ENCODE data around the gene MAP2. TPM values are rescaled to one million over a fixed set of nuclear protein-coding genes. Genes with fewer than 3 reads are reported as not detected.

MAP2 gene
- total RNA-seq, 1 donor from 2014 or later: 58.1 TPM

DNA sequence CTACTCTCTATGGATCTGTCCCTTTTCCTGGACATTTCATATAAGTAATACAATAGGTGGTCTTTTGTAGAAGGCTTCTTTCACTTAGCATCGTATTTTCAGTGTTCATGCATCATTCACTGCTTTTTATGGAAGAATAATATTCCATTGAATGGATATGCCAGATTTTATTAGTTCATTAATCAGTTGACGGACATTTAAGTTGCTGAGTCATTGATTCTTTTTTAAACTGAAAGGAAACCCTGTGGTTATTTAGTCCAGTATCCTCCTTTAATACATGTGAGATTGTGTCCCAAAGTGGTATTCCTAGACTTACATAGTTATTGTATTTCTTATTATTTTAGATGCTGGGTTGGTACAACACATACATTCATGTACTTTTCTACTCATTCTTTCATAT, 185.7 kb downstream of the MAP2 start:
- TF ChIP-seq, protein P1, sequence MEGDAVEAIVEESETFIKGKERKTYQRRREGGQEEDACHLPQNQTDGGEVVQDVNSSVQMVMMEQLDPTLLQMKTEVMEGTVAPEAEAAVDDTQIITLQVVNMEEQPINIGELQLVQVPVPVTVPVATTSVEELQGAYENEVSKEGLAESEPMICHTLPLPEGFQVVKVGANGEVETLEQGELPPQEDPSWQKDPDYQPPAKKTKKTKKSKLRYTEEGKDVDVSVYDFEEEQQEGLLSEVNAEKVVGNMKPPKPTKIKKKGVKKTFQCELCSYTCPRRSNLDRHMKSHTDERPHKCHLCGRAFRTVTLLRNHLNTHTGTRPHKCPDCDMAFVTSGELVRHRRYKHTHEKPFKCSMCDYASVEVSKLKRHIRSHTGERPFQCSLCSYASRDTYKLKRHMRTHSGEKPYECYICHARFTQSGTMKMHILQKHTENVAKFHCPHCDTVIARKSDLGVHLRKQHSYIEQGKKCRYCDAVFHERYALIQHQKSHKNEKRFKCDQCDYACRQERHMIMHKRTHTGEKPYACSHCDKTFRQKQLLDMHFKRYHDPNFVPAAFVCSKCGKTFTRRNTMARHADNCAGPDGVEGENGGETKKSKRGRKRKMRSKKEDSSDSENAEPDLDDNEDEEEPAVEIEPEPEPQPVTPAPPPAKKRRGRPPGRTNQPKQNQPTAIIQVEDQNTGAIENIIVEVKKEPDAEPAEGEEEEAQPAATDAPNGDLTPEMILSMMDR (IDR thresholded peaks at IDR 0.05; ENCODE audit: insufficient read depth, low read length, poor library complexity, severe bottlenecking): no peak
- no peaks in the 10 kb centered on the region for H3K36me3 ChIP-seq (ENCODE audit: control insufficient read depth, insufficient read depth, low read length)
- H3K27me3 ChIP-seq (ENCODE audit: control insufficient read depth, insufficient read depth, low read length): no peaks in the 10 kb centered on the region
- no peak overlapping the region for H3K4me3 ChIP-seq (ENCODE audit: low read depth, low read length)
- no peak for DNase-seq (ENCODE audit: low read depth)

DNA sequence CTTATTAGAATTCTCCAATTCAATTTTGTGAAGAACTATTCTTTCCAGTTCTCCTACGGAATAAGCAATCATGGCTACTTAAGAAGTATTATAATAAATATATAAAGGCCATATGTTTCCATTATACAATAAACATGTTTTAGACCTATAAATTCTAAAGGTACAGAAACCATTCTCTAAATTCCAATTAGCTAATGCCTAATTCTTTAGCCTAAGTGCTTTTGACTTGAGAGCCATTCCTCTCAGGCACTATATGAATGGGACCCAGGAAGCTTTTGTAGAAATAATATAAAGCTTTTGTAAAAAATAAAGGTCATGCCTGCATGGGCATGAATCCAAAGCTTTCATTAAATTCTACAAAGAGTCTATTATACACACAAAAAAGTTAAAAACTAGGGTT, 186.8 kb downstream of the MAP2 start:
- no peaks in the 10 kb centered on the region for H3K27me3 ChIP-seq (ENCODE audit: control insufficient read depth, insufficient read depth, low read length)
- TF ChIP-seq, protein P1 (IDR thresholded peaks at IDR 0.05; ENCODE audit: insufficient read depth, low read length, poor library complexity, severe bottlenecking): no peak
- no peak for DNase-seq (ENCODE audit: low read depth)
- no peak overlapping the region for H3K4me3 ChIP-seq (ENCODE audit: low read depth, low read length)
- no peaks in the 10 kb centered on the region for H3K36me3 ChIP-seq (ENCODE audit: control insufficient read depth, insufficient read depth, low read length)

DNA sequence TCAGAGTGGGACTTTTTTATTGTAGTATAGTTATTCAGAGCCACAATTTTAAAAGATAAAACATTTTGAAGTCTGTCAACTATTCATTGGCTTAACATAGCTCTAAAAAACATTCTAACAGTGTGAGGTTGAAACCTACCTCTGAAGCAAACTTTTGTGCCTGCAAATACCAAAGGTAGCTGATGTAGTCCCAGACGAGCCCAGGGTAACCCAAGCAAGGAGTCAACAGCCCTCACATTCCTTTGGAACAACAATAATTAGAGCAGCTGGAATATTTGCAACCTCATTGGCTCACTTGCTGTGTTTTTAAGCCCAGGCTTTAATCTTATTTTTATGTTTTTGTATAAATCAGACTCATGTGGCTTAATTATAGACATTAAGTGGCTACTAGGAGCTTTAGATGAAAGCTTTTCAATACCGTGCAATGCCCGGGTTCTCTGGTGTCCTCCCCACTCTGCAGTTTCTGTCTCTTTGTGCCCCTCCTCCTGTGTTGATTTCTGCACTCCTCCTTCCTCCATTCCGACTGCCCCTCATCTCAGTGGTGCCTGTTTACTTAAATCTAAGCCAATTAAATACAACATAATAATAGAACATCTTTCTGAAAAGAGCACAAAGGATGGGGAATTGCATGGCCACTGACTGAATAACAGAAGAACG, 189.9 kb downstream of the MAP2 start:
- H3K36me3 ChIP-seq (ENCODE audit: control insufficient read depth, insufficient read depth, low read length): no peaks in the 10 kb centered on the region
- no peaks in the 10 kb centered on the region for H3K27me3 ChIP-seq (ENCODE audit: control insufficient read depth, insufficient read depth, low read length)
- TF ChIP-seq, protein P1 (IDR thresholded peaks at IDR 0.05; ENCODE audit: insufficient read depth, low read length, poor library complexity, severe bottlenecking): no peak
- H3K4me3 ChIP-seq (ENCODE audit: low read depth, low read length): no peak overlapping the region
- no peak for DNase-seq (ENCODE audit: low read depth)

DNA sequence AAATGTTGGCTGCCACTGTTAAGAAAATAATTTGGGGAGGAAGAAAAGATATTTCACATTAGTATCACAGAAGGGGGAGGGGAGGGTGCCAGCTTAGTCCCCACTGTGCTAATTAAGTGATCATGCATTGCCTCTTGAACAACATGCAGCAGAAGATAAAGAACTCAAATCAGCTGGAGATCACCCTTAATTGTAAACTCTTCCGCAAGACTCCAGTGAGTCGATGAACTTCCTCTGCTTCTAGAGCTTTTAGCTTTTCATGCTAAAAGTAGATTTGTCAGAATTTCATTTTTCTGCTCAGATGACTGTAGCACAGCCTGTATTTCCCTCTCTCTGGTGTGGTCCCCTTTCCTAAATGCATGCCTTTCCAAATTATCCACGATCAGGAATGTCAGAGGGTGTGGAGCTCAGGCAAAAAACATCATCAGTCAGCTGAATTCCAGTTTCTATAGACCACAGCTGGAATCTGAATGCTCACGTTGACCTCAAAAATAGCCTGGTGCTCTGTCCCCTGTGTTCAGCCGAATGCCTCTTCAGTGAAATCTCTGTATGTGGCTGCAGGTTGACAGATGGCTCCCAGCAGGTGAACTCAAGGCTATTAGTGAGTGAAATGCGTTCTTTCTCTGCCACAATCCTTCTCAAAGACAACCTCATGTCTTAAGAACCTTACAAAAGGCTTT, 191.0 kb downstream of the MAP2 start:
- no peak for DNase-seq (ENCODE audit: low read depth)
- H3K36me3 ChIP-seq (ENCODE audit: control insufficient read depth, insufficient read depth, low read length): no peaks in the 10 kb centered on the region
- H3K4me3 ChIP-seq (ENCODE audit: low read depth, low read length): no peak overlapping the region
- TF ChIP-seq, protein P1 (IDR thresholded peaks at IDR 0.05; ENCODE audit: insufficient read depth, low read length, poor library complexity, severe bottlenecking): no peak
- no peaks in the 10 kb centered on the region for H3K27me3 ChIP-seq (ENCODE audit: control insufficient read depth, insufficient read depth, low read length)

DNA sequence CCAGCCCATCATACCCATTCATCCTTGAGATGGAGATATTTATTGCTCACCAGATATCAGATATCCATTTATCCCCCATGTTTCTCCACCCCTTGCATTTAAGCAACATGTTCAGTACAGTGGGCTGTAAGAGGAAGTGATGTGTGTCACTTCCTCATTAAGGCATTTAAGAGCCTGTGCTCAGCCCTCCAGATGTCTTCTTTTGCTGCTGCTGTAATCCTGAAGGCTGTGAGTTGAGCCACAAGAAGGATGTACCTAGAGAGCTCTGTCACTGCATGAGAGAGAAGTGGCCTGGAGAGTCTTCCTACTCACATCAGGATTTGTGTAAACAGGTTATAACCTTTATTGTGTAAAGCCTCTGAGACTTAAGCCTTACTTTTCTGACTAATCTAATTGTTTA, 195.9 kb downstream of the MAP2 start:
- no peak for DNase-seq (ENCODE audit: low read depth)
- no peaks in the 10 kb centered on the region for H3K27me3 ChIP-seq (ENCODE audit: control insufficient read depth, insufficient read depth, low read length)
- TF ChIP-seq, protein P1 (IDR thresholded peaks at IDR 0.05; ENCODE audit: insufficient read depth, low read length, poor library complexity, severe bottlenecking): no peak
- H3K36me3 ChIP-seq (ENCODE audit: control insufficient read depth, insufficient read depth, low read length): no peaks in the 10 kb centered on the region
- H3K4me3 ChIP-seq (ENCODE audit: low read depth, low read length): no peak overlapping the region
